Epithelial cell of esophagus (primary cell): ENCODE measurements around the gene ERMAP.
"Not testable (repeated sequence)": the region's sequence is repeated elsewhere in the genome, so short reads cannot be mapped to it uniquely, and the experiment has no call there.

Experiments
- DNase-seq: peaks from one replicate; pipeline ENCODE4 v3.0.0; 2010; ENCODE audit warnings: low read depth
- H3K4me3 ChIP-seq: 2 replicates; pipeline ENCODE4 v1.5.1; 2011; ENCODE audit warnings: mild to moderate bottlenecking, low read length, control low read depth
- TF ChIP-seq, protein P1 (sequence below): IDR thresholded peaks from 2 replicates; pipeline ENCODE4 v1.5.1; 2011; ENCODE audit warnings: low read depth, mild to moderate bottlenecking, low read length, control low read depth, inconsistent platforms; ENCODE audit not compliant: insufficient read depth; ENCODE audit errors: missing control alignments

The ERMAP gene

DNA sequence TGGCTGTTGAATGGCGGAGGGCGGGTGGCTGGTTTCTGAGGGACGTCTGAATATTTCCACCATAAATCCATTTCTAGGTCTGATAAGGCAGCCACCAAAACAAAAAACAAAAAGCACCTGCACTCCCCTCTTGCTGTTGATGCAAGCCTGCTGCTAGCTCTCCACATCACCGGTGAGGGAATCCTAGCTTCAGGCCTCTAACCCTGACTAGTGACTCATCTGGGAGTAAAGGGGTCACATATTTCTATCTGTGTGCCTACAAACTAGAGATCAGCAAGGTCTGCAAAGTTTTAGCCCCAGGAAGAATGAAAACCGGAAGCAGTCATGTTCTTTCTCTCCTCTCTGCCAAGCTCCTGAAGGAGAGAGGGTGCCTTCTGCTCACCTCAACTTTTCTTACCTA is 10.3 kb upstream of the ERMAP start:
- no peak overlapping the region for H3K4me3 ChIP-seq
- no peak for DNase-seq
- TF ChIP-seq, protein P1, sequence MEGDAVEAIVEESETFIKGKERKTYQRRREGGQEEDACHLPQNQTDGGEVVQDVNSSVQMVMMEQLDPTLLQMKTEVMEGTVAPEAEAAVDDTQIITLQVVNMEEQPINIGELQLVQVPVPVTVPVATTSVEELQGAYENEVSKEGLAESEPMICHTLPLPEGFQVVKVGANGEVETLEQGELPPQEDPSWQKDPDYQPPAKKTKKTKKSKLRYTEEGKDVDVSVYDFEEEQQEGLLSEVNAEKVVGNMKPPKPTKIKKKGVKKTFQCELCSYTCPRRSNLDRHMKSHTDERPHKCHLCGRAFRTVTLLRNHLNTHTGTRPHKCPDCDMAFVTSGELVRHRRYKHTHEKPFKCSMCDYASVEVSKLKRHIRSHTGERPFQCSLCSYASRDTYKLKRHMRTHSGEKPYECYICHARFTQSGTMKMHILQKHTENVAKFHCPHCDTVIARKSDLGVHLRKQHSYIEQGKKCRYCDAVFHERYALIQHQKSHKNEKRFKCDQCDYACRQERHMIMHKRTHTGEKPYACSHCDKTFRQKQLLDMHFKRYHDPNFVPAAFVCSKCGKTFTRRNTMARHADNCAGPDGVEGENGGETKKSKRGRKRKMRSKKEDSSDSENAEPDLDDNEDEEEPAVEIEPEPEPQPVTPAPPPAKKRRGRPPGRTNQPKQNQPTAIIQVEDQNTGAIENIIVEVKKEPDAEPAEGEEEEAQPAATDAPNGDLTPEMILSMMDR: no peak

DNA sequence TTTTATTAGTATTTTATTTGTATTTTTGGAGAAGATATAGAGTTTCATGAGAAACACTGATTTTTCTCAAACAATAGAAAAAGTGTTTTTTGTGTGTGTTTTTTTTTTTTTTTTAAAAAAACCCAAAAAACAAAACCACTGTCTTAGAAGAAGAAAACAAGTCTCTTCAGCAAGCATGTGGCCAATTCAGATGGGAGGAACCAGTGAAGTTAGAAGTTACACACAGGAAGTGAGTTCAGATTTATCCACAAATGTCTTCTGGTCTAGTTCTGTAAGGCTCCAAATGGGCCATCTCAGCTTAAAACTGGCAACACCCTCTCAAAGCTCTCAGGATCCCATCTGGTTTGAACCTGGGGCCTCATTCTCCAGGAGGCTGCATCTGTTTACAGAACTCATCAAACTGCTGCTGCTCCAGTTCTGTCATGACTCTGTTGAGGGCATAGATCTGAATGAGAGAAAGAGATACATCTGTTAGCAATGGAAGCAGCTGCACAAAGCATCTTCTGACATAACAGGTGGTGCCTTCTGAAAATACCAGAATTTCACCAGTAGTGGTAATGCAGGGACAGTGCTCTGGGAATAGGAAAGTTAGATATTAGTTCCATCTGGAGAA is 9.8 kb upstream of the ERMAP start:
- no peak overlapping the region for H3K4me3 ChIP-seq
- TF ChIP-seq, protein P1: no peak
- DNase-seq: no peak

DNA sequence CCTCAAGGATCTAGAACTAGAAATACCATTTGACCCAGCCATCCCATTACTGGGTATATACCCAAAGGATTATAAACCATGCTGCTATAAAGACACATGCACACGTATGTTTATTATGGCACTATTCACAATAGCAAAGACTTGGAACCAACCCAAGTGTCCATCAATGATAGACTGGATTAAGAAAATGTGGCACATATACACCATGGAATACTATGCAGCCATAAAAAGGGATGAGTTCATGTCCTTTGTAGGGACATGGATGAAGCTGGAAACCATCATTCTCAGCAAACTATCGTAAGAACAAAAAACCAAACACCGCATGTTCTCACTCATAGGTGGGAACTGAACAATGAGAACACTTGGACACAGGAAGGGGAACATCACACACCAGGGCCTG is 2.1 kb upstream of the ERMAP start:
- DNase-seq, H3K4me3 ChIP-seq: not testable (repeated sequence)

DNA sequence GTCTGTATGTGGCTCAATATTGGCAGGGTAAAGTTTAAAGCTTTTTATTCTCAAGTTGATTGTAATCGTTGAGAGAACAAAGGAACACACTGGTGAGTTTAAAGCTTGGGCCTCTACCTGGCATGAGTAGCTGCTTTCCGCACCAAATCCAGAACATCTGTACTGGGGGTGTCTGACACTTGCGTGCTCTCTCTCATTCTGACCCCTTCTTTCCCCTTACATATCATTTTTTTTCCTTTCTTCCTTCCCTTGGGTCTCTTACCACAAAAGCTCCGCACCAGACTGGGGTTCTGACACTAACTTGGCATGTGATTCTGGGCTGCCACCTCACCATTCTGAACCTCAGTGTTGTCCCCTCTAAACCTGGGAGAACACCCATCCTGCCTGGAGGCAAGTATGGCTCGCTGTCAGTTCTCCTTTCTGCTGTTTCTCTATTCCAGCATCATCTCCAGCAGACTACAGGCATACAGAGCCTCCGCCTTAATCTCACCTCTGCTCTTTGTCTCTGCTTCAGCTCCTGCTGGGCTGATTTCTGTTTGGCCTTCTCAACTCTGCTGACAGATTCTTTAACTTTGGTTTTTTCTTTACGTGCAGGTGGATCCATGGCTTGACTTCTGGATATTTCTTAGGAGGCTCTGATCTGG is 859 bp upstream of the ERMAP start:
- DNase-seq: peak; percentile 5
- TF ChIP-seq, protein P1: no peak
- peak overlapping the region; percentile 71 for H3K4me3 ChIP-seq

DNA sequence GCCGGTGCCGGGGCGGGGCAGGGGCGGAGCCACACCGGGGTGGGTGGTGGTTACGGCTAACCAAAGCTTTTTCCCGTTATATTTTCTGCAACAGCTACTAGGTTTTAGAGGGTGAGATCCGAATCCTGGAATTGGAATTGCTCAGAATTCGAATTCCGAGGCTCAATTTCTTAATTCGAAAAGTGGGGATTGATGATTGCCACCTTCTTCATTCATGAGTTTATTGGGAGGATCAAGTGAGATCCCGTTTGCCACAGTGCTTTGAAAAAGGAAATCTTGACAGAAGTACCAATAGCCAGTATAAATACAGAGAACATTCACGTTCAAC is 482 bp downstream of the ERMAP start:
- peak overlapping the region; percentile 32 for H3K4me3 ChIP-seq
- DNase-seq: no peak
- TF ChIP-seq, protein P1: no peak

DNA sequence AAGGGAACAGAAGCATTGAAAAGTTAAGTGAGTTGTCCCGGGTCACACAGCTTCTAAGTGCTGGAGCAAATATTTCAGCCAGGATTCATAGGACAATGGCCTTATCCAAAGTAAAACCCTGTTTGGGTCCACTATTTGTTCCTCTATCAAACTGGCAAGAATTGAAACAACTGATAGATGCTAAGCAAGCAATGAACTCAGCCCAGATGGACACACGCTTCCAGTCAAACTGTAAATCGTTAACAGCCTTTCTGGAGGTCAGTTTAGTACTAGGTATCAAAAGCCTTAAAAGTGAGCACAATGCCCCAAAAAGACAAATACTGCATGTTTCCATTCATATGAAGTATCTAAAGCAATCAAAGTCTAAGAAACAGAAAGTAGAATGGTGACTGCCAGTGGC is 1.1 kb downstream of the ERMAP start:
- H3K4me3 ChIP-seq: no peak overlapping the region
- TF ChIP-seq, protein P1: no peak
- no peak for DNase-seq

DNA sequence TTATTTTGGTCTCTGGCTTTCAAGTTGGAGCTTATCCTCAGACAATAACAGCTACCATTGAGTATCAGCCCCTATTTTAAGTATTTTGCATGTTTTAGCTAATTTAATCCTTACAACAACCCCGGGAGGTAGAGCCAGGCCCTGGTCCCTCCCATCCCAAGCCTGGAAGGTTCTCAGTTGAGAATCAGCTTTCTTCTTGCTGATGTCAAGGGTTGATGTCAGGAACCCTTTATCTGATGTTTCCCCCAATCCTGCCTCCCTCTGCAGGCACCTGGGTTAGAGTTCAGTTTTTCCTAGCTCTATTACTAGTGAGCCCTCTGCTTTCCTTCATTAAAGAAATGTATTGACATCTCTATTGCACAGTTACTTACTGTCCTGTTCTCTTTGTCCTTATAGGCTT is 3.9 kb downstream of the ERMAP start:
- no peak overlapping the region for H3K4me3 ChIP-seq
- no peak for DNase-seq
- TF ChIP-seq, protein P1: no peak
